HG02884 (cell line): Measurements from ENCODE around the gene TEAD4.

Source experiments
- ATAC-seq: cut with Tn5 transposase; IDR thresholded peaks from one replicate; pipeline ENCODE4 v1.9.1; 2021; ENCODE audit warnings: mild to moderate bottlenecking, moderate library complexity; ENCODE audit not compliant: unreplicated experiment

The TEAD4 gene

GRCh38 chr12:3000548-3001275 is 41.5 kb downstream of the TEAD4 start:
- no peak for ATAC-seq

- no peak for ATAC-seq
Measured at GRCh38 chr12:3002646-3003045, 43.4 kb downstream of the TEAD4 start.

- ATAC-seq, result no peak
Measured at GRCh38 chr12:3003357-3003992, 44.3 kb downstream of the TEAD4 start.

DNA sequence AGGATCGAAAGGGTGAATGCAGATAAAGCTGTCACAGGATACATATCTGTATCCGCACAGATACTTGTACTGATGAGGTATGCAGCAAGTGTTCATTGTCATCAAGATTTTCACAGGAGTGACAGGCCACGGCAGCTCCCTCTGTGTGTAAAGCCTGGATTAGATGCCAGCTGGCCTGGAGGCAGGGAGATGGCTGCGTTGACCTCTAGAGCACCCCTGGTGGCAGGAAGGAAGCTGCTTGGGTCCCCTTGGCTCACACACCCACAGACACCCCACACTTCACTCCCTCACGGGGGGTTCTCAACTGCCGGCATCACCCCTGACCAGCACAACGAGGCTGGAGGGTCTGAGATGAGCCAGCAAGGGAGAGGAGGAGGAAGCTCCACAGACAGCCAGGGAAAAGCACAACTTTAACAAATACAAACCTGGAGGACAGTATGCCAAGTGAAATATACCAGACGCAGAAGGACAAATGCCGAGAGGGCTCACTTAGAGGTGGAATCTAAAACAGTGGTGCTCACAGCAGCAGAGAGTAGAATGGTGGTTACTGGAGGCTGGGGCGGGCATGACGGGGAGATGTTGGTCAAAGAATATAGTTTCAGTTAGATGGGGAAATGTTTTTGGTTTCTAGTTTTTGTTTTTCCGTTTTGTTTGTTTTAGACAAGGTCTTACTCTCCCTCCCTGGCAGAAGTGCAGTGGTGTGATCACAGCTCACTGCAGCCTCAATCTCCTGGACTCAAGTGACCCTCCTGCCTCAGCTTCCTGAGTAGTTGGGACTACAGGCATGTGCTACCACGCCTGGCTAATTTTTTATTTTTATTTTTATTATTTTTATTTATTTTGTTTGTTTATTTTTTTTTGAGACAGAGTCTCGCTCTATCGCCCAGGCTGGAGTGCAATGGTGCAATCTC is 45.7 kb downstream of the TEAD4 start:
- ATAC-seq, result no peak

GRCh38 chr12:3005736-3006135 is 46.5 kb downstream of the TEAD4 start:
- no peak for ATAC-seq

DNA sequence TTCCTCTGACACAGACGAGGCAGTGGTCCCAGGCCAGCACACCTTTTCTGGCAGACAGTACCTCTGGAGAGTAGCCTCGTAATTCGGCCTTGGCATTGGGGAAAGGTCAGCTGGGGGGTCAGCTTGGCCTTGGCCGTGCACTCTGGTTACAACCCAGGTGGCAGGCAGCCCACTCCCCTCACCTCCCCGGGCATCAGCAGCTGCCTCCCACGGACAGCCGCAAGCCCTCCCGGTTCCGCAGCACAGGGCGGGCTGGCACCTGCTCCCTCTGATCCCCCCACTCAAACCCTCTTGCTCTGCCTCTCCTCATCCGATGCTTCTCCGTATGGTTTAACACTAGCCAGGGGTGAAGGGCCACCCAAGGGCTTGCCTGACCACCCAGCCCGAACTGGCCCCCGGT is 50.6 kb downstream of the TEAD4 start:
- ATAC-seq, result no peak

DNA sequence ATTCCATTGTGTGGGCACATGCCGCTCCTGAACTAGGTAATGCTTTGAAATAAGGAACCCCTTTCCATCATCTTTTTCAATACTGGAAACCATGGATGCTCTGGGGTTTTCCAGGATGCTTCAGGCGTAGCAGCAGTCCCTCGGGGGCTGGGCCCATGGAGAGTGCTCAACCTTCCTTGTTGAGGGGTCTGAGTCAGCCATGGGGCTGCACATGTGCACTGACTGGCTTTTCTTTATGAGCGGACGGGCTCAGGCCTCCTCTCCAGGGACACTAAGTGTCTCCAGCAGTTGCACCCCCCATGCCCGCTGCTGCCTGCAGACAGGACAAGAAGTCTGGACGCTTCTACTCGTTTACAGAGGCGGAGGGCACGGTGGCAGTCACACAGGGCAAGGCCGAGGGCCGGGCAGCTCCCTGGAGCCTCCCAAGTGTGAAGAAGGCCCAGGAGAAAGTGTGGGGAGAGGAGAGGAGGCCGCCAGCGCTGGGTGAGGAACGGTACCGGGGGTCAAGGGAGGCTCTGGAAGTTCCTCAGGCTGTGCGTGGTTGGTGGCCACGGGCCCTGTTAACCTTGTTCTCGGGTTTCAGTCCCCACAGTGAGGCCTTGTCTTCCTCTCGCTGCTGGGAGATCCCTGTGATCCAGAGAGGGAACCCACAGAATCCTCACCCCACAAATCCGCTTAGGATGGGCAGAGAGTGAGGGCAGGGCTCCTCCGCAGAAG is 51.2 kb downstream of the TEAD4 start:
- ATAC-seq, result no peak

- no peak for ATAC-seq
Measured at GRCh38 chr12:3012786-3013185, 53.6 kb downstream of the TEAD4 start.

DNA sequence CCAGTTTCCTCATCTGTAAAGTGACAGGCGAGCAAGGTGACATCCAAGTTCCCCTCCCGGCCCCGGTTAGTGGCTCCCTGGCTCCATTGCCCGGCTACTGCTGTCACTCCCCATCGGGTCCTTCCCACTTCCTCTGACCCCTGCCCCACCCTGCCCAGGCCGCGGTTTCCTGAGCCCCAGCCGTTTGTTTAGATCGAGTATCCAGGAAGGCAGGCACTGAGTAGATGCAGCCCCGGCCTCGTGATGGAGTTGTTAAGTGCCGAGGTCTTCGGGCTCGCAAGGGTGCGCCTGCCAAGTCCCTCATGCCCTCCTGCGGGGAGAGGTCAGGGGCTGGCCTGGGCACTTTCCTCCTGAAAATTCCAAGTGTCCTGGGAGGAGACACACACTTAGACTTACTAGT is 55.4 kb downstream of the TEAD4 start:
- ATAC-seq, result no peak

DNA sequence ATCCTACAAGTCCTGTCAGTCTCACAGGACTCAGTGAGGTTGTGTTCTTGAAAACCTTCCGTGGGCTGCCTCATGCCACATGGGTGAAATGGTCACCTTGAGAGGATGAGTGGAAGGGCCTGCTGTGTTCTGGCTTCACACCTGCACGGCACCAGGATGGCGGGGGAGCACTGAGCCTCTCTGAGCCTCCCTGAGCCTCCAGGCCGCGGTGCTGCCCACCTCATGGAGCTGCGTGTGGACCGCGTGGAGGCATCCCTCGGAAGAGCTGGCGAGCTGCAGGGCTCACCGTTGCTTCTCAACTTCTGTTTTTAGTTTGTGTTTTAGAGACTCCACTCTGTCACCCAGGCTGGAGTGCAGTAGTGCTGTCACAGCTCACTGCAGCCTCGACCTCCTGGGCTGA is 56.2 kb downstream of the TEAD4 start:
- ATAC-seq, result no peak

GRCh38 chr12:3016191-3016590 is 57.0 kb downstream of the TEAD4 start:
- ATAC-seq, result no peak

GRCh38 chr12:3017281-3017680 is 58.1 kb downstream of the TEAD4 start:
- no peak for ATAC-seq

DNA sequence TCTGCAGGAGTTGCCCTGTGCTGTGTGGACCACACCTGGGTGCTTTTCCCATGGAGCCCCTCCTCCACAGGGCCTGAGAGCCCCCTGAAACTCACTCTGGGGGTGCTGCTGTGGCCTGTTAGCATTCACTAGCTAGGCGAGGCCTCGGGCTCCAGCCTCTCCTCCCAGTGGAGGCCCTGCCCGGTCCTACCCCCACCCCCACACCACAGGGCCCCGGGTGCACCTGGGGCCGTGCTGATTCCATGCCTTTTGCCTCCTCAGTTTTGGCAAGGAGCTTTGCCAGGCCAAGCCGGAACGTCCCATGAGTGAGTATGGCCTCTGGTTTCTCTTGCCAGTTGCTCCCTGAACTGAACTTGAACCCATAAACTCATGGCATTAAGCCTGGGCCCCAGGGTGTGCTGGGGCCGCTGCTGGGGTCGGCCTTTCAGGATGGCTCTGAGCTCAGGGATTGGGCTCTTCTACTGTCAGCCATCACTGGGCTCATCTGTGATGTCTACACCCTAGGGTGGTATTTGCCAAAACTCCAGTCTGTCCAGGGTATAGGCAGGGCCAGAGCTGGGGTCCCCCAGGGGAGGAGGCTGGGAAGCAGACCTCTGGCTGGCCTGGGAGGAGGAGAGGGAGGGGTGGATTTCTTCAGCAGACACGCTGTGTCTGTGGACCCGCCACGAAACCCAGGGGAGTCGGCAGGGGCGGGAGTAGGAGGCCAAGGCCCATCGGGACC is 59.2 kb downstream of the TEAD4 start:
- ATAC-seq, result no peak

DNA sequence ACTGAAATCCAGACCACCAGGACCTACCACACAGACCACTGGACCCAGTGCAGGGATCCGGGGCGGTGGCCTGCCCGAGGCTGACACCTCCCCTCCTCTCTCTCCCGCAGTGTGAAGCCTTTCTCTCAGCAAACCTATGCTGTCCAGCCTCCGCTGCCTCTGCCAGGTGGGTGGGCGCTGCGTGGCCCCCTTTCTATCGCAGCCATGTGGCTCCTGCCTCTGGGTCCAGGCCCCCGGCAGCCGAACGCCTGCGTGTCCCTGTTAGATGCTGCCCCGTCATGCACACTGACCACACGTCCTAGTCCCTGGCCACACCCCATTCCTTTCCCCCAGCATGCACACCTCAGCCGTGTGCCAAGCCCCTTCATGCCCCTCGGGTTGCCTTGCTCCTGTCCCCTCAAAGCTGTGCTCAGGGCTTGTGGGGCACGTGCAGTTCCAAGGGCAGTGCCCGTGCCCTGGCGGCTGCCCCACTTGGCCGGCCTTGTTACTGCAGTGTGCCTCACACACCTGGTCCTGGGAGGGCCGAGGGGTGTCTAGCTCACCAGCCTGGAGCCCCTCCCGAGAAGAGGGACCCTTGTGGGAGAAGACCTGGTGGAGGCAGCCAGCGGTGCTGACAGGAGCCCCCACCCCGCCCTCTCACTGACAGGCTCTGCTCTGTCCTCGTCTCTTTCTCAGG is 59.9 kb downstream of the TEAD4 start:
- ATAC-seq, result no peak

- no peak for ATAC-seq
Measured at GRCh38 chr12:3020399-3020798, 61.2 kb downstream of the TEAD4 start.

- ATAC-seq, result no peak
Measured at GRCh38 chr12:3020850-3021435, 61.7 kb downstream of the TEAD4 start.

- ATAC-seq, result no peak
Measured at GRCh38 chr12:3022411-3022810, 63.2 kb downstream of the TEAD4 start.

DNA sequence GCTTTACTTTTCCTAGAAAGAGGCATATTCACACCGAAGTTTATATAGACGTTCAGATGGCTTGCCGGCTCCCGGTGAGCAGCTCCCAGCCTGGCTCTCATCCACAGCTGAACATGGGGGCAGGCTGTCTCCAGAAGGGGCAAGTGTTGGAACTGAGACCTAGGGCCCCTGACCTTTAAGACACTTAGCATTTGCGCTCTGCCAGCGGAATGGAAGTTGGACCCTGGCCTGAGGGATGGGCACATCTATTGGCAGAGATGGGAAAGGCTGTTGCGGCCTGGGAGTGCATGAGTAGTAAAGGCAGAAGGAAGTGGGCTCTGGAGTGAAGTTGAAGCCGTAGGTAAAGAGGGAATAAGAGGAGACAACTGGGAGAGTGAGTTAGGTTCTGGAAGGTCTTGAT is 63.8 kb downstream of the TEAD4 start:
- ATAC-seq, result no peak

- no peak for ATAC-seq
Measured at GRCh38 chr12:3028108-3028507, 68.9 kb downstream of the TEAD4 start.
